GM12801 (cell line): ENCODE results near the gene PLPP7.

Source experiments
- CTCF ChIP-seq: IDR thresholded peaks from one replicate; pipeline ENCODE4 v1.5.1; 2011; ENCODE audit warnings: control low read depth; ENCODE audit not compliant: insufficient read length; ENCODE audit errors: extremely low read depth

PLPP7 gene

DNA sequence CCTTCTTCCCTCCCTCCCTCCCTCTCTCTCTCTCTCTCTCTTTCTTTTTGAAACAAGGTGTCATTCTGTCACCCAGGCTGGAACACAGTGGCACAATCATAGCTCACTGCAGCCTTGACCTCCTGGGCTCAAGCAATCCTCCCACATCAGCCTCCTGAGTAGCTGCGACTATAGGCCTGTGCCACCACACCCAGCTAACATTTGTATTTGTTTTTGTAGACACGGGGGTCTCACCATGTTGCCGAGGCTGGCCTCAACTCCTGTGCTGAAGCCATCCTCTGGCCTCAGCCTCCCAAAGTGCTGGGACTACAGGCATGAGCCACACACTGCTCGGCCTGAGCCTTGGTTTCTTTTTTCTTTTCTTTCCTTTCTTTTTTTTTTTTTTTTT is 45.8 kb downstream of the PLPP7 start:
- TF ChIP-seq CTCF = no peak

- TF ChIP-seq CTCF = no peak
These were observed 47.8 kb downstream of the PLPP7 start for GRCh38 chr9:131337131-131337848.

GRCh38 chr9:131346559-131346958 is 57.0 kb downstream of the PLPP7 start:
- TF ChIP-seq CTCF = no peak

DNA sequence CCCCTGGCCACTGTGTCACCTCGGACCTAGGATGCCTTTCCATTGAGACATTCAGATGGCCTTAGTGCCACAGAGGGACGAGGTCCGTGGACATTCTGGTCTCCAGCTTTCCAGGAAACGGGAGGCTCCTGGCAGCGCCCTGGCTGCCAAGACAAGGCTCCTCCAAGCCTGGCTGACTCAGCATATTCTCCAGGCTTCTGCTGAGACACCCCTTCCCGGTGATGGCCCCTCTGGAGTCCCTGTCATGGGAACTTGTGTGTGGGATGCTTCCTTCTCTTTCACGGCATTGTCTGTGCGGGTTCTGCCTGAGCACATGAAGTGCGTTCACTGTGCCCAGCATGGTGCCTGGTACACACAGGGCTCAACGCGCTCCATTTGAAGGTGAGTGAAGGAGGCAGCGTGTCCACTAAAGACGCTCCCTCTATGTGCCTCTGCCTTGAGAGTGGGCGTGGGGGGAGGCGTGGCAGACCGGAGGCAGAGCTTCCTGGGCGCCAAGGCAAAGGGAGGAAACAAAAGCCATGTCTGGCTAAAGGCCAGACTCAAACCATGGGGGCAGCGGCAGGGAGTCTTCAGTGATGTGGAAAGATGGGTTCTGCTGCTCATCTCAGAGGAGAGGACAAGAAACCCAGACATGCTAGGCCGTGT is 58.0 kb downstream of the PLPP7 start:
- no peak for TF ChIP-seq CTCF

DNA sequence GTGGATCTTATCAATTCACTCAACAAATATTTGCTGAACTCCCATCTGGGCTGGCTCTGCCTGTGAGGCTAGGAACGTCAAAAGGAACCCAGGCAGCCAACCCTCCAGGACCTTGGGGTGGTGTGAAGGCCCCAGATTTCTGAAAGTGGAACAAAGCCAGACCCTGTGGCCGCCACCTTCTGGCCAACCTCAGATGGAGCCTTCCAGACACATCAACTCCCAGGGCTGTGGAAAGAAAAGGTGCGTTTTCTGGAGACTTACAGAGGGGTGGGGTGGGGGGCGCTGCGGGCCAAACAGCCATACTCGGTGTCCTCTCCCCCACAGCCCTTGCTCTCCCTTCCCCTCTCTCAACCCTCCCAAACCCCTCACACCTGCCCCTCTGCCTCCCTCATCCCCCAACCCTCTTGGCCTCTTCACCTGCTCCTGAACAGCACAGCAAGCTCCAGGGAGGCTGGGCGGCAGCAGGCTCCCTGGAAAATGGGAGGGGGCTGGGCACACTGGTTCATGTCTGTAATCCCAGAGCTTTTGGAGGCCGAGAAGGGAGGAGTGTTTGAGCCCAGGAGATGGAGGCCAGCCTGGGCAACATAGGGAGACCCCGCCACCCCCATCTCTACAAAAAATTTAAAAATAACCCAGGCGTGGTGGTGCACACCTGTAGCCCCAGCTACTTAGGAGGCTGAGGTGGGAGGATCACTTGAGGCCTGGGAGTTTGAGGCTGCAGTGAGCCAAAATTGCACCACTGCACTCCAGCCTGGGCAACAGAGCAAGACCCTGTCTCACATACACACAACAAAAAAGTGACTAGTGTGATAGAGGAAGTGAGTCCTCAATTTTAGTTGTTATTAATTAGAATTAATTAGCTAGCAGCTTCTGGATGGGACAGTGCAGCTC is 59.4 kb downstream of the PLPP7 start:
- TF ChIP-seq CTCF = no peak

DNA sequence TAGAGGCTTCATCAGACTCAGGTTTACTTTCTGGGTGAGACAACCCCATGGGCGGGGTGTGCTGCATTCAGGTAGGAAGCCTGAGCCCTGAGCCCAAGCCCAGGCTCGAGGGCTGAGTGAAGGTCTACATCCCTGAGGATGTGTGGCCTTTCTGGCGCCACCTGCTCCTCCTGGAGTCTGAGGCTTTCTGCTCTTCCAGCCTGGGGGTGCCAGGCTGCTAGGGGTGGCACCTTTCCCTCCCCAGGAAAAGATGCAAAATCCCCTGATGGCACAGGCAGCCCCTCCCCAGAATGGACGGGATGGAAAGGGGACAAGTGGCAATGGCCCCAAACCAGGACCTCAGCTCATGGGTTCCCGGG is 60.0 kb downstream of the PLPP7 start:
- no peak for TF ChIP-seq CTCF

GRCh38 chr9:131349881-131350563 is 60.5 kb downstream of the PLPP7 start:
- TF ChIP-seq CTCF = no peak
